Jurkat, Clone E6-1 (cell line): ENCODE data around the gene ZNF471.

ENCODE experiments used
- DNase-seq: peaks from one replicate; pipeline ENCODE4 v3.0.0-alpha.2; 2011; ENCODE audit warnings: low read depth, low spot score
- H3K4me3 ChIP-seq: 2 replicates; pipeline ENCODE4 v1.5.1; 2011; ENCODE audit warnings: mild to moderate bottlenecking, low read length, control low read depth, moderate library complexity

The ZNF471 gene

DNA sequence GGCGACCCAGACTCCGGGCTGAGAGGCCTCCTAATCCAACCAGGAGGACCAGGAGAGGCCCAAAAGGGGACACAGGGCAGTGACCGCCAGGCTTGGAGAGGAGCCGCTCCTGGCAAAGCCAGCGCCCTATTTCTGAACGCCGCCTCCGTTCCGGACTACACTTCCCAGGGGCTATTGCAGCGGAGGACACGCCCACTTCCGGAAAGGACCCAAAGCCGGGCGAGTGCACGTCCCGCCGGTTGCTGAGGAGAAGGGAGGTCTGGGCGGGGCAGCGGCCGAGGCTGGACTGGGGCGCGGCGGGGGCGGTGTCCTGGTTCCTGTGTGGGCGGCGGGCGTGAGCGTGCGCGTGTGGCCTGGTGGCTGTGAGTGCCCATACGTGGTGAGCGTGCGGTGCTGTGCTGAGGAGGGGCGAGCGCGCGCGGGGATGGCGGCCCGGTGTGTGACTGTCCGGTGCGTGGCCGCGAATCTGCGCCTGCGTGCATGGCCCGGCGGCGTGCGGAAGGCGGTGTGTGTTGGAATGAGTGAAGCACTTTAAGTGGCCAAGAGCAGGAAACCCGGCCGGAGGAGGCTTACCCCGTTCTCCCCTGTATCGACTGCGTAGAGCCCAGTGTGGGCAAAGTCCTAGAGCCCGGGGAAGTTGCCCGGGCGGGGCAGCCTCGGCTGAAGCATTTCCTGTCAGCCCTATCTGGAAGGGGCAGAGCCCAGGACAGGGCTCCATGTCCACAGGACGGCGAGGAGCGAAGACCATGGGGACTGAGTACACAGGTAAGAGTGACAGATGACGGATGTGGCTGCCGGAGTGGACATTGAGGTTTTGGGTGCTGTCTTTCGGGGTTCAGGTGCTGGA is 59.8 kb downstream of the ZNF471 start, which contains the start of gene ZNF470:
Gene ZNF470 (plus strand): TSS at position 195 of the 847 bp plus-strand sequence. CDS start 2,844 bp downstream, outside the sequence.
- H3K4me3 ChIP-seq: no peak within 1 kb of the TSS
- DNase-seq: no peak

DNA sequence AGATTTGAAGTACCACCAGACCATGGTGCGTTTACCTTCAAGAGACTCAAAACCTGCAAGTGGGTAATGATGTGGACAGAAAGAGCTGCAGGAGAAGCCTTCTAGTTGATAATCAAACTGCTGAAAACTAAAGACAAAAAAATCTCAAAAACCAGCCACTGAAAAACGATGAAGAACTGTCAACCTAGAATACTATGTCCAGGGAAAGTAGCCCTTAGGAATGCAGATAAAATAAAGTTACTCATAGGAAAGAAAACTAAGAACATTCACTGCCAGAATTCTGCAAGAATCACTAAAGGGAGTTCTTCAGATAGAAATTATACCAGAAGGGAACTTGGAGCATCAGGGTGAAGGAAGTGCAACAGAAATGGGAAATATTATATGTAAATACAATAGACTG is 64.9 kb downstream of the ZNF471 start:
- no peak overlapping the region for H3K4me3 ChIP-seq
- no peak for DNase-seq

DNA sequence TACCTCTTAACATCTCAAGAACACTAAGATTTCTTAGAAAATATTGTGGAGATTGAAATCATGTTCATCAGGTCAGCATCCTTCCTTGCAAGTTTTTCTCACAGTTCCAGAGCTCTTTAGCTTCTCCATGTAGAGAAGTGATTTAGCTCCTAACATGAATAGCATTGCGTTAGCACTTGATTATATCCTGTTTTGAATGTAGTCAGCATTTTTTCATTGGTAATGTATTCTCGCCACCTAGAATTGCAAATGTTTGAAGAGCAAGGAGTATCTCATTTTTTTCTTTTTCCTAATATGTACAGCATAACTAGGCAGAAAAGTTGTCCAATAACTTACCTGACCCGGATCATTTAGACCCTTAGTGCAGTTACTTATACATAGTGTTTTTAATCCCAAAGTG is 66.3 kb downstream of the ZNF471 start:
- no peak for DNase-seq
- H3K4me3 ChIP-seq: no peak overlapping the region

DNA sequence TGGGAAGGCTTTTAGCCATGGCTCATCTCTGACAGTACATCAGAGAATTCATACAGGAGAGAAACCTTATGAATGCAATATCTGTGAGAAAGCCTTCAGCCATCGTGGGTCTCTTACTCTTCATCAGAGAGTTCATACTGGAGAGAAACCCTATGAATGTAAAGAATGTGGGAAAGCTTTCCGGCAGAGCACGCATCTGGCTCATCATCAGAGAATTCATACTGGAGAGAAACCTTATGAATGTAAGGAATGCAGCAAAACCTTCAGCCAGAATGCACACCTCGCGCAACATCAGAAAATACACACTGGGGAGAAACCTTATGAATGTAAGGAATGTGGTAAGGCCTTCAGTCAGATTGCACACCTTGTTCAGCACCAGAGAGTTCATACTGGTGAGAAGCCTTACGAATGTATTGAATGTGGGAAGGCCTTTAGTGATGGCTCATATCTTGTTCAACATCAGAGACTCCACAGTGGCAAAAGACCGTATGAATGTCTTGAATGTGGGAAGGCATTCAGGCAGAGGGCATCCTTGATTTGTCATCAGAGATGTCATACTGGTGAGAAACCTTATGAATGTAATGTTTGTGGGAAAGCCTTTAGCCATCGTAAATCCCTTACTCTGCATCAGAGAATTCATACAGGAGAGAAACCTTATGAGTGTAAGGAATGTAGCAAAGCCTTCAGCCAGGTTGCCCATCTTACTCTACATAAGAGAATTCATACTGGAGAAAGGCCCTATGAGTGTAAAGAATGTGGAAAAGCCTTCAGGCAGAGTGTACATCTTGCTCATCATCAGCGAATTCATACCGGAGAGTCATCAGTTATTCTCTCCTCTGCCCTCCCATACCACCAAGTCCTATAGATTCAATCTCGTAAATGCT is 70.3 kb downstream of the ZNF471 start:
- H3K4me3 ChIP-seq: no peak overlapping the region
- no peak for DNase-seq
